ENCODE results near the gene MIPOL1. TPM values are rescaled to one million over a fixed set of nuclear protein-coding genes. Genes with fewer than 3 reads are reported as not detected.
"Not testable (repeated sequence)": the region's sequence is repeated elsewhere in the genome, so short reads cannot be mapped to it uniquely, and the experiment has no call there.

The MIPOL1 gene
- total and polyA plus RNA-seq, 7 experiments from 2014 or later: 0.12 to 0.69 (median 0.27) TPM; not detected in 4

DNA sequence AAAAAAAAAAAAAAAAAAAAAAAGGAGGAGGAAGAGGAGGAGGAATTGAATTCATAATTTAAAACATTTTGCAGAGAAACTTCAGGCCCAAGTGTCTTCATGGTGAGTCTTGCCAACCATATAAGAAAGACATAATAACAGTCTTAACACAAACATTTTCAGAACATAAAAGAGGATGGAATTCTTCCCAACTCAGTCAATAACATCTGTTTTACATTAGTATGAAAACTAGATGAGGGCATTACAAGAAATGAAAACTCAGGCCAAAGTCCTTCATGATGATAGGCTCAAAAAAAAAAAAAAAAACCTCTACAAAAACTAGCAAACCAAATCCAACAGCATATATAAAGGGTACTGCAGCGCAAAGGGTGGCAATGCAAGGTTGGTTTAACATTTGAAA lies 245.7 kb downstream of the MIPOL1 start:
- H3K9me3 ChIP-seq (ENCODE audit: control insufficient read depth in 2 of 3, low read length in 3 of 3): no peaks in the 10 kb centered on the region
- no peak overlapping the region for H3K27ac ChIP-seq (ENCODE audit: low read depth, low read length)
- Mint-ChIP-seq H3K9me3 (peaks cover 0 to 13% (median 5%) of the 10 kb centered on the region in 11 donors), H3K27ac (no peak overlapping the region), H3K36me3 (no peaks in the 10 kb centered on the region), H3K27me3 (no peaks in the 10 kb centered on the region), H3K4me1 (no peaks in the 10 kb centered on the region), H3K4me3 (no peak overlapping the region)
- ChIA-PET POLR2A (no interaction called here), CTCF (no interaction called here)
- no peak overlapping the region for H3K4me3 ChIP-seq (ENCODE audit: low read length)
- no peak for ATAC-seq
- intact Hi-C loops (cut with micrococcal nuclease): no loop called here
- H3K4me1 ChIP-seq (ENCODE audit: control insufficient read depth in 2 of 2, insufficient read depth in 2 of 2, low read length in 2 of 2): no peaks in the 10 kb centered on the region
- no peaks in the 10 kb centered on the region for H3K27me3 ChIP-seq (ENCODE audit: control insufficient read depth in 2 of 2, insufficient read depth in 2 of 2, low read length in 2 of 2)
- no peaks in the 10 kb centered on the region for H3K36me3 ChIP-seq (ENCODE audit: control insufficient read depth in 2 of 3, insufficient read depth in 3 of 3, low read length in 3 of 3)
- DNase-seq: no peak

- Histone ChIP-seq H3K36me3 (ENCODE audit: control insufficient read depth in 2 of 3, insufficient read depth in 3 of 3, low read length in 3 of 3) (no peaks in the 10 kb centered on the region), H3K27me3 (ENCODE audit: control insufficient read depth in 2 of 2, insufficient read depth in 2 of 2, low read length in 2 of 2) (no peaks in the 10 kb centered on the region), H3K9me3 (ENCODE audit: control insufficient read depth in 2 of 3, low read length in 3 of 3) (no peaks in the 10 kb centered on the region), H3K4me1 (ENCODE audit: control insufficient read depth in 2 of 2, insufficient read depth in 2 of 2, low read length in 2 of 2) (no peaks in the 10 kb centered on the region), H3K27ac (ENCODE audit: low read depth, low read length) (no peak overlapping the region), H3K4me3 (ENCODE audit: low read length) (no peak overlapping the region)
- peaks cover 0 to 16% (median 5%) of the 10 kb centered on the region in 11 donors for H3K9me3 Mint-ChIP-seq
- no peaks in the 10 kb centered on the region for H3K4me1 Mint-ChIP-seq
- no peaks in the 10 kb centered on the region for H3K36me3 Mint-ChIP-seq
- intact Hi-C loops (cut with micrococcal nuclease): no loop called here
- H3K27ac Mint-ChIP-seq: no peak overlapping the region
- no peak overlapping the region for H3K4me3 Mint-ChIP-seq
- ATAC-seq: no peak
- CTCF ChIA-PET: no interaction called here
- POLR2A ChIA-PET: no interaction called here
- DNase-seq: no peak
- no peaks in the 10 kb centered on the region for H3K27me3 Mint-ChIP-seq
Observed at GRCh38 chr14:37447883-37448391, 250.2 kb downstream of the MIPOL1 start.

- Mint-ChIP-seq H3K4me3 (no peak overlapping the region), H3K36me3 (no peaks in the 10 kb centered on the region), H3K9me3 (peaks cover 0 to 21% (median 5%) of the 10 kb centered on the region in 11 donors), H3K27me3 (no peaks in the 10 kb centered on the region), H3K4me1 (no peaks in the 10 kb centered on the region), H3K27ac (no peak overlapping the region)
- no peak overlapping the region for H3K27ac ChIP-seq (ENCODE audit: low read depth, low read length)
- no peaks in the 10 kb centered on the region for H3K27me3 ChIP-seq (ENCODE audit: control insufficient read depth in 2 of 2, insufficient read depth in 2 of 2, low read length in 2 of 2)
- H3K9me3 ChIP-seq (ENCODE audit: control insufficient read depth in 2 of 3, low read length in 3 of 3): no peaks in the 10 kb centered on the region
- intact Hi-C loops (cut with micrococcal nuclease): no loop called here
- CTCF ChIA-PET: no interaction called here
- H3K4me3 ChIP-seq (ENCODE audit: low read length): no peak overlapping the region
- no peak for DNase-seq
- no peaks in the 10 kb centered on the region for H3K4me1 ChIP-seq (ENCODE audit: control insufficient read depth in 2 of 2, insufficient read depth in 2 of 2, low read length in 2 of 2)
- POLR2A ChIA-PET: no interaction called here
- H3K36me3 ChIP-seq (ENCODE audit: control insufficient read depth in 2 of 3, insufficient read depth in 3 of 3, low read length in 3 of 3): no peaks in the 10 kb centered on the region
- no peak for ATAC-seq
Observed at GRCh38 chr14:37452323-37452722, 254.6 kb downstream of the MIPOL1 start.

GRCh38 chr14:37453985-37454384 lies 256.2 kb downstream of the MIPOL1 start:
- intact Hi-C loops (cut with micrococcal nuclease): no loop called here
- Mint-ChIP-seq H3K27me3 (no peaks in the 10 kb centered on the region), H3K36me3 (no peaks in the 10 kb centered on the region), H3K9me3 (peaks cover 0 to 30% (median 7%) of the 10 kb centered on the region in 11 donors), H3K4me3 (no peak overlapping the region), H3K4me1 (no peaks in the 10 kb centered on the region), H3K27ac (no peak overlapping the region)
- ChIA-PET POLR2A (no interaction called here), CTCF (interaction anchor here (0.7 kb wide), 1 partner anchor 1133 kb away, joined by 3 read pairs; no protein-coding TSS in a partner anchor)
- Histone ChIP-seq H3K27ac (ENCODE audit: low read depth, low read length) (no peak overlapping the region), H3K4me3 (ENCODE audit: low read length) (no peak overlapping the region), H3K36me3 (ENCODE audit: control insufficient read depth in 2 of 3, insufficient read depth in 3 of 3, low read length in 3 of 3) (no peaks in the 10 kb centered on the region), H3K4me1 (ENCODE audit: control insufficient read depth in 2 of 2, insufficient read depth in 2 of 2, low read length in 2 of 2) (no peaks in the 10 kb centered on the region), H3K9me3 (ENCODE audit: control insufficient read depth in 2 of 3, low read length in 3 of 3) (no peaks in the 10 kb centered on the region), H3K27me3 (ENCODE audit: control insufficient read depth in 2 of 2, insufficient read depth in 2 of 2, low read length in 2 of 2) (no peaks in the 10 kb centered on the region)
- ATAC-seq (no peak), DNase-seq (no peak)

- Mint-ChIP-seq H3K36me3 (no peaks in the 10 kb centered on the region), H3K27ac (no peak overlapping the region), H3K9me3 (peaks cover 0 to 38% (median 16%) of the 10 kb centered on the region in 11 donors), H3K4me3 (no peak overlapping the region), H3K27me3 (no peaks in the 10 kb centered on the region), H3K4me1 (no peaks in the 10 kb centered on the region)
- Histone ChIP-seq H3K27ac (ENCODE audit: low read depth, low read length) (no peak overlapping the region), H3K4me3 (ENCODE audit: low read length) (no peak overlapping the region), H3K9me3 (ENCODE audit: control insufficient read depth in 2 of 3, low read length in 3 of 3) (no peaks in the 10 kb centered on the region), H3K4me1 (ENCODE audit: control insufficient read depth in 2 of 2, insufficient read depth in 2 of 2, low read length in 2 of 2) (no peaks in the 10 kb centered on the region), H3K27me3 (ENCODE audit: control insufficient read depth in 2 of 2, insufficient read depth in 2 of 2, low read length in 2 of 2) (no peaks in the 10 kb centered on the region), H3K36me3 (ENCODE audit: control insufficient read depth in 2 of 3, insufficient read depth in 3 of 3, low read length in 3 of 3) (no peaks in the 10 kb centered on the region)
- ChIA-PET CTCF (no interaction called here), POLR2A (no interaction called here)
- no peak for DNase-seq
- intact Hi-C loops (cut with micrococcal nuclease): no loop called here
- no peak for ATAC-seq
Observed at GRCh38 chr14:37457334-37457733, 259.6 kb downstream of the MIPOL1 start.

DNA sequence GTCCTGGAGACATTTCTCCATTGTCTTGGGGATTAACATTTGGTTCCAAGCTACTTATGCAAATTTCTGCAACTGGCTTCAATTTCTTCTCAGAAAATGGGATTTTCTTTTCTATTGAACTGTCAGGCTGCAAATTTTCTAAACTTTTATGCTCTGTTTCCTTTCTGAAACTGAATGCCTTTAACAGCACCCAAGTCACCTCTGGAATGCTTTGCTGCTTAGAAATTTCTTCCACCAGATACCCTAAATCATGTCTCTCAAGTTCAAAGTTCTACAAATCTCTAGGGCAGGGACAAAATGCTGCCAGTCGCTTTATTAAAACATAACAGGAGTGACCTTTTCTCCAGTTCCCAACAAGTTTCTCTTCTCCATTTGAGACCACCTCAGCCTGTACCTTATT lies 264.7 kb downstream of the MIPOL1 start:
- ATAC-seq; POLR2A ChIA-PET; H3K27ac Mint-ChIP-seq; H3K27me3 ChIP-seq (ENCODE audit: control insufficient read depth in 2 of 2, insufficient read depth in 2 of 2, low read length in 2 of 2); CTCF ChIA-PET; H3K4me1 ChIP-seq (ENCODE audit: control insufficient read depth in 2 of 2, insufficient read depth in 2 of 2, low read length in 2 of 2); H3K27ac ChIP-seq (ENCODE audit: low read depth, low read length); intact Hi-C loops (cut with micrococcal nuclease); H3K4me3 Mint-ChIP-seq; H3K36me3 ChIP-seq (ENCODE audit: control insufficient read depth in 2 of 3, insufficient read depth in 3 of 3, low read length in 3 of 3); H3K4me1 Mint-ChIP-seq; H3K27me3 Mint-ChIP-seq; H3K4me3 ChIP-seq (ENCODE audit: low read length); DNase-seq; H3K36me3 Mint-ChIP-seq; H3K9me3 ChIP-seq (ENCODE audit: control insufficient read depth in 2 of 3, low read length in 3 of 3): not testable (repeated sequence)
- H3K9me3 Mint-ChIP-seq: peaks cover 0 to 40% (median 20%) of the 10 kb centered on the region in 11 donors

- ChIA-PET CTCF (no interaction called here), POLR2A (no interaction called here)
- no peaks in the 10 kb centered on the region for H3K4me1 ChIP-seq (ENCODE audit: control insufficient read depth in 2 of 2, insufficient read depth in 2 of 2, low read length in 2 of 2)
- Mint-ChIP-seq H3K4me3 (no peak overlapping the region), H3K27ac (no peak overlapping the region), H3K27me3 (no peaks in the 10 kb centered on the region), H3K9me3 (peaks cover 1 to 39% (median 19%) of the 10 kb centered on the region in 11 donors), H3K36me3 (peaks cover 0 to 4% (median 0%) of the 10 kb centered on the region in 5 donors), H3K4me1 (no peaks in the 10 kb centered on the region)
- intact Hi-C loops (cut with micrococcal nuclease): no loop called here
- H3K9me3 ChIP-seq (ENCODE audit: control insufficient read depth in 2 of 3, low read length in 3 of 3): no peaks in the 10 kb centered on the region
- H3K4me3 ChIP-seq (ENCODE audit: low read length): no peak overlapping the region
- H3K27me3 ChIP-seq (ENCODE audit: control insufficient read depth in 2 of 2, insufficient read depth in 2 of 2, low read length in 2 of 2): no peaks in the 10 kb centered on the region
- no peaks in the 10 kb centered on the region for H3K36me3 ChIP-seq (ENCODE audit: control insufficient read depth in 2 of 3, insufficient read depth in 3 of 3, low read length in 3 of 3)
- no peak overlapping the region for H3K27ac ChIP-seq (ENCODE audit: low read depth, low read length)
- ATAC-seq (no peak), DNase-seq (no peak)
Observed at GRCh38 chr14:37464192-37464858, 266.6 kb downstream of the MIPOL1 start.
